ENCODE data around the gene MYD88.

DNA sequence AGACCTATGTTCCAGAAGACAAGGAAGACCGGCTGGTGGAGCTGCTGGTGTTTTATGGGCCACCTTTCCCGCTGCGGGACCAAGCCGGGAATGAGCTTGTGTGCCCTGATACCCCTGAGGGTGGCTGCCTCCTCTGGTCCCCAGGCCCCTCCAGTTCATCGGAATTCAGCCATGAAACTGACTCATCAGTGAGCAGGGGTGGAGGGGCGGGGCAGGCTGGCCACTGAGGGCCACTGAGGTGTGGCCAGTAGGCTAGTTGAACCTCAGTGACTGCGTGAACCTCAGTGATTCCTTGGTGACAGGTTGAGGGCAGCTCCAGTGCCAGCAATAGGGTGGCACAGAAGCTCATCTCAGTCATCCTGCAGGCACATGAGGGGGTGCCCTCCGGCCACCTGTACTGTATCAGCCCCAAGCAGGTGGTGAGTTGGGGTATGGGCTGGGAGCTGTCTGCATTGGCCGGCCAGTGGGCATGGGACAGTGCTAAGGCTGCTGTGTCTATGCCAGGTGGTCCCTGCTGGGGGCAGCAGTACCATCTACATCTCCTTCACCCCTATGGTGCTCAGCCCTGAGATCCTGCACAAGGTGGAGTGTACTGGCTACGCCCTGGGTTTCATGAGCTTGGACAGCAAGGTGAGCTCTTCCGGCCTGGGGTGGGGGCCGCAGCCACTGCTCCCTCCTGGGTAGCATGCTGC lies 21.8 kb upstream of the MYD88 start:
- TF ChIP-seq, protein P1, sequence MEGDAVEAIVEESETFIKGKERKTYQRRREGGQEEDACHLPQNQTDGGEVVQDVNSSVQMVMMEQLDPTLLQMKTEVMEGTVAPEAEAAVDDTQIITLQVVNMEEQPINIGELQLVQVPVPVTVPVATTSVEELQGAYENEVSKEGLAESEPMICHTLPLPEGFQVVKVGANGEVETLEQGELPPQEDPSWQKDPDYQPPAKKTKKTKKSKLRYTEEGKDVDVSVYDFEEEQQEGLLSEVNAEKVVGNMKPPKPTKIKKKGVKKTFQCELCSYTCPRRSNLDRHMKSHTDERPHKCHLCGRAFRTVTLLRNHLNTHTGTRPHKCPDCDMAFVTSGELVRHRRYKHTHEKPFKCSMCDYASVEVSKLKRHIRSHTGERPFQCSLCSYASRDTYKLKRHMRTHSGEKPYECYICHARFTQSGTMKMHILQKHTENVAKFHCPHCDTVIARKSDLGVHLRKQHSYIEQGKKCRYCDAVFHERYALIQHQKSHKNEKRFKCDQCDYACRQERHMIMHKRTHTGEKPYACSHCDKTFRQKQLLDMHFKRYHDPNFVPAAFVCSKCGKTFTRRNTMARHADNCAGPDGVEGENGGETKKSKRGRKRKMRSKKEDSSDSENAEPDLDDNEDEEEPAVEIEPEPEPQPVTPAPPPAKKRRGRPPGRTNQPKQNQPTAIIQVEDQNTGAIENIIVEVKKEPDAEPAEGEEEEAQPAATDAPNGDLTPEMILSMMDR (IDR thresholded peaks at IDR 0.05; ENCODE audit: insufficient read depth, low read length, poor library complexity, severe bottlenecking), result no peak
- no peak for TF ChIP-seq EZH2phosphoT487 (conservative IDR thresholded peaks at IDR 0.05; ENCODE audit: low read length)
